HCT116 (cell line): ENCODE measurements around the gene CWC22. TPM values are rescaled to one million over a fixed set of nuclear protein-coding genes. Genes with fewer than 3 reads are reported as not detected.
"Not testable (repeated sequence)": the region's sequence is repeated elsewhere in the genome, so short reads cannot be mapped to it uniquely, and the experiment has no call there.

Experiments
- ATAC-seq: fragments of 200-7000 bp; cut with Tn5 transposase; 2 replicates; pipeline ENCODE4 v1.9.1; 2020; ENCODE audit warnings: mild to moderate bottlenecking, moderate library complexity
- BruUV-seq: library from RNA; stranded (reverse); fragments of 400-500 nt; replicated peaks from 2 replicates; lab custom pipeline; 2021; lab: Mats Ljungman, UMichigan
- CTCF ChIA-PET: fragments of 300-600 bp; sonication (Branson Sonifier 250); formaldehyde crosslinking; loops from one replicate; lab custom pipeline; 2021; ENCODE audit warnings: antibody characterized with exemption; lab: Charles Lee
- POLR2A ChIA-PET: fragments of 300-600, 350-600 bp; sonication (Branson Sonifier 250); formaldehyde crosslinking; loops from one replicate; lab custom pipeline; 2021; ENCODE audit warnings: antibody characterized with exemption; lab: Charles Lee
- RAD21 ChIA-PET, 2 experiments: fragments of 300-600 bp; sonication (Branson Sonifier 250); formaldehyde crosslinking; loops; one replicate each; lab custom pipeline; 2023; ENCODE audit warnings: low total read pairs in 2 of 2; ENCODE audit not compliant: uncharacterized antibody in 2 of 2, unreplicated experiment in 2 of 2, low non-redundant PET in 1 of 2; lab: Charles Lee
- DNase-seq: peaks from one replicate; pipeline ENCODE4 v3.0.0-alpha.2; 2010; ENCODE audit warnings: low read depth, low spot score
- H2AFZ ChIP-seq: fragments of 200-600 bp; shearing (Covaris generic), sonication (generic); 2 replicates; pipeline ENCODE4 v1.6.1; 2017; ENCODE audit warnings: low read depth, mixed run types, mixed read lengths, antibody characterized with exemption, low read length; ENCODE audit not compliant: poor library complexity, severe bottlenecking
- H3K27ac ChIP-seq: 2 replicates; pipeline ENCODE4 v1.5.1; 2012; ENCODE audit warnings: low read depth, low read length
- H3K27me3 ChIP-seq: fragments of 200-600 bp; sonication (generic); 2 replicates; pipeline ENCODE4 v1.6.1; 2016; ENCODE audit warnings: mixed run types, low read length, mixed read lengths; ENCODE audit not compliant: insufficient read depth
- H3K36me3 ChIP-seq, 2 experiments: fragments of 200-500 bp in 1 of 2; fragments of 200-600 bp in 1 of 2; sonication (Bioruptor generic) in 1 of 2; sonication (generic) in 1 of 2; 2 replicates each; pipeline versions ENCODE4 v1.5.1 to v1.6.1; 2014 to 2016; ENCODE audit warnings: low read length in 2 of 2, inconsistent platforms in 1 of 2, mixed read lengths in 1 of 2, mixed run types in 1 of 2; ENCODE audit not compliant: insufficient read depth in 2 of 2, control insufficient read depth in 1 of 2
- H3K4me1 ChIP-seq, 2 experiments: fragments of 200-600 bp in 1 of 2; sonication (generic) in 1 of 2; 2 replicates each; pipeline versions ENCODE4 v1.5.1 to v1.6.1; 2012 to 2017; ENCODE audit warnings: low read length in 2 of 2, inconsistent platforms in 1 of 2, mild to moderate bottlenecking in 1 of 2, mixed read lengths in 1 of 2, mixed run types in 1 of 2, moderate library complexity in 1 of 2; ENCODE audit not compliant: insufficient read depth in 2 of 2, control insufficient read depth in 1 of 2
- H3K4me2 ChIP-seq: fragments of 200-600 bp; sonication (generic); 2 replicates; pipeline ENCODE4 v1.6.1; 2017; ENCODE audit warnings: mixed run types, low read length, mixed read lengths
- H3K4me3 ChIP-seq, 2 experiments: fragments of 200-600 bp in 1 of 2; sonication (generic) in 1 of 2; replicated peaks in 1 of 2; 2 replicates each; pipeline ENCODE4 v1.5.1; 2011 to 2016; ENCODE audit warnings: low read length in 2 of 2, control low read depth in 1 of 2, low read depth in 1 of 2, mild to moderate bottlenecking in 1 of 2, mixed read lengths in 1 of 2, mixed run types in 1 of 2
- H3K79me2 ChIP-seq: fragments of 200-600 bp; sonication (generic); 2 replicates; pipeline ENCODE4 v1.6.1; 2017; ENCODE audit warnings: mild to moderate bottlenecking, mixed run types, low read length, moderate library complexity, mixed read lengths; ENCODE audit not compliant: insufficient read depth
- H3K9ac ChIP-seq: fragments of 200-600 bp; sonication (generic); 2 replicates; pipeline ENCODE4 v1.6.1; 2016; ENCODE audit warnings: low read length, mixed read lengths
- H3K9me2 ChIP-seq: fragments of 200-600 bp; sonication (generic), shearing (Covaris generic); 2 replicates; pipeline ENCODE4 v1.6.1; 2017; ENCODE audit warnings: mixed run types, mild to moderate bottlenecking, moderate library complexity; ENCODE audit not compliant: insufficient read depth
- H3K9me3 ChIP-seq, 2 experiments: fragments of 200-500 bp in 1 of 2; fragments of 200-600 bp in 1 of 2; sonication (Bioruptor generic) in 1 of 2; sonication (generic) in 1 of 2; 2 replicates each; pipeline ENCODE4 v1.6.1; 2014 to 2017; ENCODE audit warnings: low read length in 2 of 2, mixed read lengths in 2 of 2, inconsistent platforms in 1 of 2, low read depth in 1 of 2, mild to moderate bottlenecking in 1 of 2, mixed run types in 1 of 2, moderate library complexity in 1 of 2; ENCODE audit not compliant: control insufficient read depth in 1 of 2, insufficient read depth in 1 of 2
- H4K20me1 ChIP-seq: fragments of 200-600 bp; sonication (generic), shearing (Covaris generic); 2 replicates; pipeline ENCODE4 v1.6.1; 2017; ENCODE audit warnings: mixed run types, mild to moderate bottlenecking, moderate library complexity; ENCODE audit not compliant: insufficient read depth
- CEBPB ChIP-seq: IDR thresholded peaks from 2 replicates; pipeline ENCODE4 v1.6.1; 2012; ENCODE audit warnings: low read depth
- CTCF ChIP-seq, 3 experiments: fragments of 200-600 bp in 1 of 3; sonication (generic) in 1 of 3; IDR thresholded peaks in 2 of 3; conservative IDR thresholded peaks in 1 of 3; 2 replicates each; pipeline ENCODE4 v1.5.1; 2012 to 2017; ENCODE audit warnings: low read depth in 2 of 3, low read length in 2 of 3, antibody characterized with exemption in 1 of 3, borderline replicate concordance in 1 of 3, control low read depth in 1 of 3, mild to moderate bottlenecking in 1 of 3, mixed read lengths in 1 of 3, mixed run types in 1 of 3, moderate library complexity in 1 of 3; ENCODE audit not compliant: insufficient read depth in 1 of 3
- EGR1 ChIP-seq: IDR thresholded peaks from 2 replicates; pipeline ENCODE4 v1.6.1; 2012; ENCODE audit warnings: low read depth
- ELF1 ChIP-seq: IDR thresholded peaks from 2 replicates; pipeline ENCODE4 v1.6.1; 2012; ENCODE audit warnings: low read depth, borderline replicate concordance
- EZH2 ChIP-seq: fragments of 200-600 bp; sonication (generic); IDR thresholded peaks from 2 replicates; pipeline ENCODE4 v1.6.1; 2017; ENCODE audit warnings: antibody characterized with exemption, mixed run types
- JUND ChIP-seq: IDR thresholded peaks from 2 replicates; pipeline ENCODE4 v1.6.1; 2012
- MAX ChIP-seq: IDR thresholded peaks from 2 replicates; pipeline ENCODE4 v1.6.1; 2012
- RAD21 ChIP-seq: IDR thresholded peaks from 2 replicates; pipeline ENCODE4 v1.6.1; 2012; ENCODE audit warnings: low read depth, mild to moderate bottlenecking
- REST ChIP-seq: IDR thresholded peaks from 2 replicates; pipeline ENCODE4 v1.6.1; 2012; ENCODE audit warnings: low read depth
- SP1 ChIP-seq: IDR thresholded peaks from 2 replicates; pipeline ENCODE4 v1.6.1; 2012; ENCODE audit warnings: low read depth
- TCF7L2 ChIP-seq: IDR thresholded peaks from 2 replicates; pipeline ENCODE4 v1.7.0; 2011; ENCODE audit warnings: borderline replicate concordance, inconsistent platforms; ENCODE audit not compliant: insufficient read depth, insufficient read length; ENCODE audit errors: extremely low read depth
- YY1 ChIP-seq: IDR thresholded peaks from 2 replicates; pipeline ENCODE4 v1.6.1; 2011; ENCODE audit warnings: low read length, low read depth, moderate library complexity, mild to moderate bottlenecking; ENCODE audit not compliant: insufficient replicate concordance; ENCODE audit errors: extremely low read depth
- ZNF274 ChIP-seq: fragments of 200-500 bp; sonication (Bioruptor generic); IDR thresholded peaks from 2 replicates; pipeline ENCODE4 v1.6.1; 2014; ENCODE audit warnings: mild to moderate bottlenecking, low read depth, low read length, inconsistent platforms
- intact Hi-C: fragments of 100-400 bp; cut with micrococcal nuclease; formaldehyde crosslinking; loops from 2 replicates; pipeline ENCODE4 v1.10.0; 2022
- total RNA-seq: library from RNA; stranded (reverse); gene quantifications from one replicate; pipeline ENCODE4 v1.2.1, GENCODE V29; 2021; ENCODE audit not compliant: unreplicated experiment

The CWC22 gene
- total RNA-seq, 1 experiment from 2014 or later: 24.7 TPM

- H3K79me2 ChIP-seq: peaks cover 57% of the 10 kb centered on the region
- peaks cover 4 to 28% of the 10 kb centered on the region in 2 experiments; a peak in 3 of 4 replicates for H3K4me1 ChIP-seq
- no peaks in the 10 kb centered on the region for H3K27me3 ChIP-seq
- peak overlapping the region; percentile 90 for H3K9ac ChIP-seq
- no peak for ATAC-seq
- CTCF ChIA-PET: no interaction called here
- H3K4me3 ChIP-seq: peak overlapping the region; percentile 86 to 93
- TF ChIP-seq JUND (no peak), SP1 (no peak), ZNF274 (no peak), YY1 (no peak), CEBPB (no peak), ELF1 (no peak), REST (no peak), TCF7L2 (no peak), EZH2 (no peak), RAD21 (no peak), EGR1 (no peak), CTCF (IDR thresholded peaks at IDR 0.05 in 2 of 3, conservative IDR thresholded peaks at IDR 0.05 in 1 of 3; ENCODE audit: borderline replicate concordance in 1 of 3, insufficient read depth in 1 of 3, low read depth in 2 of 3, low read length in 2 of 3) (no peak), MAX (no peak)
- TF ChIP-seq, all 23 proteins: peak for 0
- intact Hi-C loops: no loop called here
- no peaks in the 10 kb centered on the region for H3K36me3 ChIP-seq
- no peaks in the 10 kb centered on the region for H4K20me1 ChIP-seq
- peak overlapping the region; percentile 52 for H3K27ac ChIP-seq
- H3K4me2 ChIP-seq: peak overlapping the region; percentile 79
- ChIA-PET POLR2A (no interaction called here), RAD21 (no interaction called here)
- H2AFZ ChIP-seq: no peak overlapping the region
- DNase-seq: no peak
- no peaks in the 10 kb centered on the region for H3K9me3 ChIP-seq
- BruUV-seq: TSS peak; percentile 55
- H3K9me2 ChIP-seq: no peaks in the 10 kb centered on the region
Measured at GRCh38 chr2:180006231-180006630, 866 bp downstream of the CWC22 start.

GRCh38 chr2:180005465-180005864, 1.6 kb downstream of the CWC22 start:
- RAD21 ChIA-PET, H3K27ac ChIP-seq, intact Hi-C loops, DNase-seq, H3K9me3 ChIP-seq, ATAC-seq, H2AFZ ChIP-seq, H3K36me3 ChIP-seq, CTCF ChIA-PET, H3K9me2 ChIP-seq, H3K27me3 ChIP-seq, POLR2A ChIA-PET, H4K20me1 ChIP-seq, BruUV-seq: not testable (repeated sequence)
- peaks cover 65% of the 10 kb centered on the region for H3K79me2 ChIP-seq
- H3K4me2 ChIP-seq: peak overlapping the region; percentile 79
- H3K4me3 ChIP-seq: peak overlapping the region in 1 of 2 experiments; percentile 93
- H3K4me1 ChIP-seq: peaks cover 4 to 33% of the 10 kb centered on the region in 2 experiments; a peak in 3 of 4 replicates
- peak overlapping the region; percentile 90; the same call in 1 of the 2 replicates for H3K9ac ChIP-seq
